ENCODE measurements around the gene OR5T3.
"Not testable (repeated sequence)": the region's sequence is repeated elsewhere in the genome, so short reads cannot be mapped to it uniquely, and the experiment has no call there.

OR5T3 gene

DNA sequence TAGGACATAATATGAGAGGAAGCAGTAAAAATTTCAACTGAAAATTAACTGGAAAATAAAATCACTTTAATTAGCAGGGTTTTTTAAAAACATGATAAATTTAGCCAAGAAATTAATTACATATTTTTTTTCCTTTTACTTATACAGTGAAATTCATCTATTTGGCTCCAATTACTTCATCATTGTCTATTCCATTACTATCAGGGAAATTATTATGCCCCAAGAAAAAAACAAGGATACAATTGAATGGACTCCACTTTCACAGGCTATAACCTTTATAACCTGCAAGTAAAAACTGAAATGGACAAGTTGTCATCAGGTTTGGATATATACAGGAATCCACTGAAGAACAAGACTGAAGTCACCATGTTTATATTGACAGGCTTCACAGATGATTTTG is at the start of gene OR5T3:
Gene OR5T3, plus strand, starts transcription at position 301 of the 400 bp plus-strand sequence. Its CDS starts 0 bp downstream, at position 301.
- no peak for DNase-seq

DNA sequence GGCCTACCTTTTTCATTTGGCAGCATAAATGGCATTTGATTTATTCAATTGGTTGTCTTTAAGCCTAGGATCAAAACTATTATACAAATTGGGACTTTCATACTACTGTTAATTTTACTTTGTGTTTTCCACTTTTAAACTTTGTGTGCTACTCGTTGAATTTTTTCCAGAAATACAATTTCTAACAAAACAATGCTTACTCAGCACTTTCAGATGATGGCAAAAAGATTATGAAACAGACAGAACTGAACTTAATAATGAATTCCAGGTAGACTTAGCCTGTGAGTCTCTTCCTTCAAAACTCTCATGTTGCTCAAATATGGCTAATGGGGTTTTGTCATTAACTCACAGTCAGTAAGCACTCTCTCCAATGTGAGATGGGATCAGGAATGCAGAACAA is 44.3 kb upstream of the OR5T3 start:
- DNase-seq = no peak

DNA sequence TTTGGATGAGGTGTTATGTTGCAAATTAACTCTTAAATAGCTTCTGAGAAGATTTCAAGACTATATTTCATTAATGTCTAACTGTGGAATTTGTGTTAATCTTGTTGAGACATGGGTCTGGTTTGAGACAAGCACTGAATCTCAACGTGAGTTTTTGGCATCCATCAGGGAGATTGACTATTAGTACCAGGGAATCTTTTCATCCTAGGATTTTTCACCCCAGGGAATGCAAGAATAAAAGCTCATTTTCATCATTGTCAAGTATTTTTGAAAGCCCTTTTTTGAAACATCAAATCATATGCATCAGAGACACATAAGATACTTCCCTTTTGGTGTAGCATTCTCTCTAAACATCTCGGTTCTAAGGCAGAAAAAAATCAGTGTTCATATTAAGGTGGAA is 37.5 kb upstream of the OR5T3 start:
- DNase-seq = no peak

DNA sequence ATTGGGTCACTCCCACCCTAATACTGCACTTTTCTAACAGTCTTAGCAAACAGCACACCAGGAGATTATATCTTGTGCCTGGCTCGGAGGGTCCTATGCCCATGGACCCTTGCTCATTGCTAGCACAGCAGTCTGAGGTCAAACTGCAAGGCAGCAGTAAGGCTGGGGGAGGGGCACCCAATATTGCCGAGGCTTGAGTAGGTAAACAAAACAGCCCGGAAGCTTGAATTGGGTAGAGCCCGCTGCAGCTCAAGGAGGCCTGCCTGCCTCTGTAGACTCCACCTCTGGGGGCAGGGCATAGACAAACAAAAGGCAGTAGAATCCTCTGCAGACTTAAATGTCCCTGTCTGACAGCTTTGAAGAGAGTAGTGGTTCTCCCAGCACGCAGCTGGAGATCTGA is 32.3 kb upstream of the OR5T3 start:
- not testable (repeated sequence) for DNase-seq

DNA sequence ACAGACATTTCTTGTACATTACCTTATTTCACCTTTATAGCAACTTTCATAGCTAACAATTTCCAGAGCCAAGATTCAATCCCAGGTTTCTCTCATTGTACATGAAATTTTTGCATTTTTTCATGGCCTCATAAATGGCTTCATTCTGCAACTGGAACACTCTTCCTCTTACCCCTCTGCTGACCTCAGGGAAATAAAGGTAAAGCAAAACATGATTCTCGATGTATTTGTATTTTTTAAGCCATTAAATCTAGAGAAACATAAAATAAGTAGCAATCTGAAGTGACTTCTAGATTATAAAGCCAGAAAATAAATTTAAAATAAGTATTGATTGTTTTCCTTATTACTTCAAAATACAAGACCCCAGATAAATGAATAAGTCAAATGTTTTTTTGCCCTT is 17.9 kb upstream of the OR5T3 start, which contains the start of gene OR5T2:
Gene OR5T2, minus strand, starts transcription at position 101 of the 400 bp plus-strand sequence. CDS start 1,193 bp downstream, outside the sequence.
- DNase-seq = no peak

DNA sequence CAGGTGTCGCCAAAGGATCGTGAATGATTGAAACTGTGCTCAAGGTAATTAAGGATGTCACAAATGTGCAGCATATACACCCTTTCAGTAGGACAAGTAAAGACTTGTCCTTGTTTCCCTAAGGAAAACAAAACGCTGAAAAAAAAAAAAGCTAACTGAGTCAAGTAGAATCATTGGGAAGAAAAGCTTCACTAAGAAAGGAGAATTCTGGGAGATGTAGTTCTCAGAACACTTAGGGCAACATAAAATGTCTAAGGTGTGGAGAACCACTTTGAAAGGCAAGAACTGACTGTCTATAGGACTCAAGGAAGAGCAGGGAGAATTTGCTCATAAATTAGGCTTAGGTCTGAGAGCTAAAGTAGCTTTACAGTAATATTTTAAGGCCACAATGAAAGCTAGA is 19.0 kb downstream of the OR5T3 start:
- no peak for DNase-seq

DNA sequence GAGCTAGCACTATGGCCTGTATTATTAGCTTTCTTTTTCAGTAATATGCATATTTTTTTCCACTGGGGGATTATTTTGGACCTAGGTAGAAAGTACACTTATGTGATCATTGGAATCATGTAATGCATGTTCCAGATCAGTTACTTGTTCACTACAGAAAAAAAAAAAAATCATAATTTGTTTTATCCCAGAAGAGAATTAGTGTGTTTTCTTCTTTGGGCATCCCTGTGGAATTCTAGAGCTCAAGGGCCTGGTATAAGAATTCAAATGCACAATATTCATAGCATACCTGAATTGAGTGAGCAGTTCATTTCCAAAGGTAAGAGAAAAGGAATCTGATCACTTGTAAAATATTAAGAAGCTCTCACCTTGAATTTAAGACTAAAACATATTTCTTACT is 21.8 kb downstream of the OR5T3 start, which contains the start of gene OR5T1:
Gene OR5T1, plus strand, starts transcription at position 301 of the 400 bp plus-strand sequence. CDS start 1,485 bp downstream, outside the sequence.
- DNase-seq = no peak

DNA sequence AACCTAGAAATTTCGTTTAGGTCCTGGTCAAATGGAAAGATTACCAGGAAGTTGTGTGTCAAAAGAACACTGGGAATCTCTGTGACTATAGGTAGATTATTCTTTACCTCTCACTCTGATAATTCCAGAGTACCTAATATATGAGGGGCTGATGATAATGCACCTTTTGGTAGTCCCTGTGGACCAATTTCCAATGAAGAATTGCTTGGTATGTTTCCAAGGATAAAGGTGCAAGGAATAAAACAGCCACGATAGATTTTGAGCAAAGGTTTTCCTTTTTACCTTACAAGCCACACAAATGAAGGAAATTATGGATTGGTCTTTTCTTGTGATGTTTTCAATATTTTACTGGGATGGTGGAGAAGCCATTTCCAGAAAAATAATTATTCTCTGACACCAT is 40.1 kb downstream of the OR5T3 start, which contains the start of gene OR8H1:
Gene OR8H1, minus strand, starts transcription at position 101 of the 400 bp plus-strand sequence. CDS start 1,192 bp downstream, outside the sequence.
- no peak for DNase-seq

DNA sequence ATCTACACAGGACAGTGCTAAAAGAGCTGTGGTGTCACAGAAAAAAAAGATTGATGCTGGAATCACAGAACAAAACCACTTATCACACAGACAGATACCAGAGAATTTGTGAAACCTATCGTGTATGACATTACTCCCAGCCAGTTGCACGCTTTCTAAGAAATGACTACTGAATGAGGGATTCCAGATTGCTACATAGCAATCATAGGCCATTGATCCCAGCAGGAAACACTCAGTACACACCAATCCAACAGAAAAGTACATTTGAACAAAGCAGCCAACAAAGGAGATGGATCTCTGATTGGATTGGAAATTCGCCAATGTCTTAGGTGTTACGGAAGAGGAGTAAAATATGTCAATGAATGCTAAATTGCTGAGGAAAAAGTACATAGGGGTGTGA is 44.8 kb downstream of the OR5T3 start:
- DNase-seq = no peak
